SK-N-SH treated with all-trans-retinoic acid at 6 μM for 48 hours (cell line): ENCODE results near the gene HSPB2.

Experiments
- ATAC-seq: fragments of 200-7000 bp; cut with Tn5 transposase; 3 replicates; pipeline ENCODE4 v1.9.1; 2020; ENCODE audit warnings: mild to moderate bottlenecking, moderate library complexity
- ARNTL ChIP-seq: fragments of 450-650 bp; formaldehyde crosslinking; IDR thresholded peaks from 2 replicates; pipeline ENCODE4 v1.5.0; 2020; ENCODE audit warnings: low read depth, mild to moderate bottlenecking, moderate library complexity, borderline replicate concordance
- BACH2 ChIP-seq: fragments of 250-450 bp; sonication (Bioruptor Pico); IDR thresholded peaks from 2 replicates; pipeline ENCODE4 v1.9.0; 2021; ENCODE audit warnings: mild to moderate bottlenecking, borderline replicate concordance
- CREB5 ChIP-seq: fragments of 250-450 bp; sonication (Bioruptor Pico); IDR thresholded peaks from 2 replicates; pipeline ENCODE4 v1.5.1; 2020; ENCODE audit warnings: low read depth, mild to moderate bottlenecking, moderate library complexity
- CSDC2 ChIP-seq: fragments of 250-450 bp; sonication (Bioruptor Pico); IDR thresholded peaks from 2 replicates; pipeline ENCODE4 v1.5.0; 2020; ENCODE audit warnings: mild to moderate bottlenecking, moderate library complexity
- CSRNP3 ChIP-seq: fragments of 250-450 bp; sonication (Bioruptor Pico); IDR thresholded peaks from 2 replicates; pipeline ENCODE4 v1.5.1; 2021; ENCODE audit warnings: mild to moderate bottlenecking, moderate library complexity
- ESRRG ChIP-seq: fragments of 250-450 bp; sonication (Bioruptor Pico); IDR thresholded peaks from 2 replicates; pipeline ENCODE4 v1.6.1; 2021; ENCODE audit warnings: mild to moderate bottlenecking
- ISL1 ChIP-seq: fragments of 250-450 bp; sonication (Bioruptor Pico); IDR thresholded peaks from 2 replicates; pipeline ENCODE4 v2.1.2; 2022; ENCODE audit warnings: mild to moderate bottlenecking, moderate library complexity
- OSR1 ChIP-seq: fragments of 250-450 bp; sonication (Bioruptor Pico); IDR thresholded peaks from 2 replicates; pipeline ENCODE4 v1.8.0; 2022; ENCODE audit warnings: moderate library complexity, mild to moderate bottlenecking, inconsistent platforms
- POU6F1 ChIP-seq: fragments of 250-450 bp; sonication (Bioruptor Pico); IDR thresholded peaks from 2 replicates; pipeline ENCODE4 v1.8.0; 2021; ENCODE audit warnings: low read depth, mild to moderate bottlenecking, moderate library complexity, borderline replicate concordance
- PPARA ChIP-seq: fragments of 250-450 bp; sonication (Bioruptor Pico); IDR thresholded peaks from 2 replicates; pipeline ENCODE4 v1.5.0; 2020; ENCODE audit warnings: mild to moderate bottlenecking, borderline replicate concordance
- RARB ChIP-seq: fragments of 250-450 bp; sonication (Bioruptor Pico); IDR thresholded peaks from 2 replicates; pipeline ENCODE4 v1.8.0; 2021; ENCODE audit warnings: mild to moderate bottlenecking, moderate library complexity
- TCF4 ChIP-seq: fragments of 250-450 bp; sonication (Bioruptor Pico); IDR thresholded peaks from 2 replicates; pipeline ENCODE4 v1.8.0; 2021; ENCODE audit warnings: mild to moderate bottlenecking, moderate library complexity, borderline replicate concordance
- TOX ChIP-seq: fragments of 250-450 bp; sonication (Bioruptor Pico); IDR thresholded peaks from 2 replicates; pipeline ENCODE4 v1.8.0; 2021; ENCODE audit warnings: mild to moderate bottlenecking, moderate library complexity, borderline replicate concordance
- TSHZ2 ChIP-seq: fragments of 250-450 bp; sonication (Bioruptor Pico); IDR thresholded peaks from 2 replicates; pipeline ENCODE4 v1.5.0; 2020; ENCODE audit warnings: mild to moderate bottlenecking, moderate library complexity
- ZC3H10 ChIP-seq: fragments of 250-450 bp; sonication (Bioruptor Pico); IDR thresholded peaks from 2 replicates; pipeline ENCODE4 v1.5.1; 2021; ENCODE audit warnings: mild to moderate bottlenecking, moderate library complexity
- ZFP30 ChIP-seq: fragments of 450-650 bp; formaldehyde crosslinking; IDR thresholded peaks from 2 replicates; pipeline ENCODE4 v1.5.0; 2022; ENCODE audit warnings: mild to moderate bottlenecking, moderate library complexity
- ZNF565 ChIP-seq: fragments of 450-650 bp; formaldehyde crosslinking; conservative IDR thresholded peaks from 2 replicates; pipeline ENCODE4 v1.5.0; 2020; ENCODE audit warnings: low read depth, mild to moderate bottlenecking, moderate library complexity
- ZNF70 ChIP-seq: fragments of 450-650 bp; formaldehyde crosslinking; IDR thresholded peaks from 2 replicates; pipeline ENCODE4 v1.5.0; 2020; ENCODE audit warnings: mild to moderate bottlenecking, moderate library complexity
- ZNF8 ChIP-seq: fragments of 450-650 bp; formaldehyde crosslinking; IDR thresholded peaks from 2 replicates; pipeline ENCODE4 v1.5.0; 2020; ENCODE audit warnings: mild to moderate bottlenecking, moderate library complexity

HSPB2 gene

GRCh38 chr11:111957663-111958444 is 45.3 kb downstream of the HSPB2 start (continued):
- TF ChIP-seq ISL1 (CRISPR knock-in tag) (no peak), PPARA (no peak), OSR1 (CRISPR knock-in tag) (no peak), ESRRG (no peak), RARB (CRISPR knock-in tag) (no peak)

- ATAC-seq: no peak
Measured at GRCh38 chr11:111960916-111961315, 48.4 kb downstream of the HSPB2 start.

More at GRCh38 chr11:111960916-111961315, 48.4 kb downstream of the HSPB2 start:
- TF ChIP-seq TOX (CRISPR knock-in tag): no peak
- TF ChIP-seq PPARA: no peak
- no peak for TF ChIP-seq ZNF565
- TF ChIP-seq ZNF70 (CRISPR knock-in tag): no peak
- TF ChIP-seq ZFP30: no peak
- no peak for TF ChIP-seq RARB (CRISPR knock-in tag)
- no peak for TF ChIP-seq POU6F1 (CRISPR knock-in tag)
- TF ChIP-seq ZC3H10 (CRISPR knock-in tag): no peak
- TF ChIP-seq ARNTL: no peak
- no peak for TF ChIP-seq ISL1 (CRISPR knock-in tag)
- TF ChIP-seq BACH2 (CRISPR knock-in tag): no peak
- TF ChIP-seq CSRNP3 (CRISPR knock-in tag): no peak
- no peak for TF ChIP-seq TCF4 (CRISPR knock-in tag)
- no peak for TF ChIP-seq CREB5 (CRISPR knock-in tag)
- TF ChIP-seq OSR1 (CRISPR knock-in tag): no peak
- no peak for TF ChIP-seq ZNF8
- no peak for TF ChIP-seq TSHZ2 (CRISPR knock-in tag)
- TF ChIP-seq CSDC2 (CRISPR knock-in tag): no peak
